NB4 (cell line): ENCODE results near the gene CD151.

ENCODE experiments used
- DNase-seq: peaks from one replicate; pipeline ENCODE4 v3.0.0; 2010; ENCODE audit warnings: low read depth
- H3K4me3 ChIP-seq: one replicate; pipeline ENCODE4 v1.5.1; 2011; ENCODE audit warnings: mild to moderate bottlenecking, low read depth, low read length, moderate library complexity
- CTCF ChIP-seq: IDR thresholded peaks from one replicate; pipeline ENCODE4 v1.5.1; 2012; ENCODE audit warnings: low read depth, low read length
- MAX ChIP-seq: IDR thresholded peaks from 2 replicates; pipeline ENCODE4 v1.6.1; 2011; ENCODE audit warnings: low read depth, low read length
- MYC ChIP-seq: IDR thresholded peaks from 2 replicates; pipeline ENCODE4 v1.6.1; 2011; ENCODE audit warnings: low read depth, low read length
- POLR2A ChIP-seq: IDR thresholded peaks from 2 replicates; pipeline ENCODE4 v1.6.1; 2011; ENCODE audit warnings: mild to moderate bottlenecking; ENCODE audit not compliant: insufficient read length; ENCODE audit errors: extremely low read depth

Gene CD151

GRCh38 chr11:834371-835316 lies 1.9 kb downstream of the CD151 start:
- DNase-seq: no peak
- TF ChIP-seq CTCF: no peak
- TF ChIP-seq POLR2A: no peak
- TF ChIP-seq MYC: no peak
- no peak overlapping the region for H3K4me3 ChIP-seq

DNA sequence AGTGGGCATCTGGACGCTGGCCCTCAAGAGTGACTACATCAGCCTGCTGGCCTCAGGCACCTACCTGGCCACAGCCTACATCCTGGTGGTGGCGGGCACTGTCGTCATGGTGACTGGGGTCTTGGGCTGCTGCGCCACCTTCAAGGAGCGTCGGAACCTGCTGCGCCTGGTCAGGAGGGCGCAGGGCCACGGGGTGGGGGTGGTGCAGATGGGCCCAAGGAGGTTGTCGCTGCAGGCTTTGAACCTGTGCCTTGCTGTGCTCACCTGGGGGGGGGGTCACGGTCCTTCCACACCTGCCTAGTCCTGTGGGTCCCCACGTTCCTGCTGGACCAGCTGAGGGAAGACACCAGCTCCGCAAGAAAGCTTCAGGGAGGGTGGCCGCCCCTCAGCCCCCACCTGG lies 3.5 kb downstream of the CD151 start:
- DNase-seq: no peak
- TF ChIP-seq MYC (no peak), MAX (no peak), POLR2A (no peak), CTCF (no peak)

GRCh38 chr11:836700-837099 lies 3.9 kb downstream of the CD151 start:
- DNase-seq: no peak
- no peak for TF ChIP-seq MYC
- no peak for TF ChIP-seq MAX
- no peak for TF ChIP-seq POLR2A
- TF ChIP-seq CTCF: no peak
- no peak overlapping the region for H3K4me3 ChIP-seq

More for the DNA sequence above, 3.5 kb downstream of the CD151 start:
- no peak overlapping the region for H3K4me3 ChIP-seq

GRCh38 chr11:837189-837989 lies 4.6 kb downstream of the CD151 start:
- TF ChIP-seq CTCF (no peak), MAX (no peak), MYC (no peak), POLR2A (no peak)
- no peak overlapping the region for H3K4me3 ChIP-seq
- peak; percentile 49 for DNase-seq

GRCh38 chr11:837990-838307 lies 5.2 kb downstream of the CD151 start:
- DNase-seq: no peak
- no peak overlapping the region for H3K4me3 ChIP-seq
- TF ChIP-seq POLR2A: peak; percentile 5
- no peak for TF ChIP-seq CTCF
- no peak for TF ChIP-seq MYC
- no peak for TF ChIP-seq MAX
